Measurements from ENCODE around the gene RGS12.

GRCh38 chr4:3317656-3318211 lies 24.9 kb downstream of the RGS12 start:
- TF ChIP-seq POLR2A (IDR thresholded peaks at IDR 0.05) (no peak), POLR2AphosphoS5 (IDR thresholded peaks at IDR 0.05) (no peak)

All from sigmoid colon (tissue), 4 donors.